T-helper 1 cell treated with Interleukin-12 subunit alpha and Interleukin-12 subunit beta and Interleukin-4 antibody, amounts not matched to agents 30 μg/mL and 1 μg/mL, for 36 hours (primary cell): ENCODE data around the gene ICAM1.
"Not testable (repeated sequence)": the region's sequence is repeated elsewhere in the genome, so short reads cannot be mapped to it uniquely, and the experiment has no call there.

Experiments
- H3K27ac Mint-ChIP-seq: one replicate; pipeline ENCODE4 v1.8.0; 2021; ENCODE audit warnings: mild to moderate bottlenecking, mixed read lengths
- H3K27me3 Mint-ChIP-seq: one replicate; pipeline ENCODE4 v1.8.0; 2021; ENCODE audit warnings: low read depth, mixed read lengths
- H3K36me3 Mint-ChIP-seq: one replicate; pipeline ENCODE4 v1.8.0; 2021; ENCODE audit warnings: low read depth, mixed read lengths
- H3K4me1 Mint-ChIP-seq: one replicate; pipeline ENCODE4 v1.8.0; 2021; ENCODE audit warnings: low read depth, mixed read lengths
- H3K4me3 Mint-ChIP-seq: one replicate; pipeline ENCODE4 v1.8.0; 2021; ENCODE audit warnings: mild to moderate bottlenecking, moderate library complexity, mixed read lengths
- H3K9me3 Mint-ChIP-seq: one replicate; pipeline ENCODE4 v1.8.0; 2021; ENCODE audit warnings: mixed read lengths

ICAM1 gene

DNA sequence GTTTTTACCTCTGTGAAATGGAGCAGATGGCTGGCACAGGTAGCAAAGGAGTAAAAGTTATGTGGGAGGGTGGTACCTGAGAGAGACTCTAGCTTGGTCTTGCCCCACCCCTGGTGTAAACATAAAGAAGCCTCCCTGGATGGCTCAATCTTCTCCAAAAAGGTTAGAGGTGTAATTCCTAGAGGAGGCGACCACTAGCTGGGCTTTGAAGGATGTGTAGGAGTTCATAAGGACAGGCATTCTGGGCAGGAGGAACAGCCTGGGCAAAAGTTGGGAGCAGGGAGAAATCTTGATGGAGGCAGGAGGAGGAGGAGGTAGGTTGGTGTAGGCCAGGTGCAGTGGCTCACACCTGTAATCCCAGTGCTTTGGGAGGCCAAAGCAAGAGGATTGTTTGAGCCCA is 8.0 kb downstream of the ICAM1 start:
- Mint-ChIP-seq H3K27me3 (no peaks in the 10 kb centered on the region), H3K4me3 (peak overlapping the region; percentile 30), H3K27ac (no peak overlapping the region), H3K36me3 (peaks cover 42% of the 10 kb centered on the region), H3K9me3 (no peaks in the 10 kb centered on the region), H3K4me1 (peaks cover 19% of the 10 kb centered on the region)

GRCh38 chr19:10279737-10280442 is 9.0 kb downstream of the ICAM1 start:
- Mint-ChIP-seq H3K27ac (peak overlapping the region; percentile 78), H3K36me3 (peaks cover 40% of the 10 kb centered on the region), H3K4me1 (peaks cover 17% of the 10 kb centered on the region), H3K4me3 (no peak overlapping the region), H3K9me3 (no peaks in the 10 kb centered on the region), H3K27me3 (no peaks in the 10 kb centered on the region)

DNA sequence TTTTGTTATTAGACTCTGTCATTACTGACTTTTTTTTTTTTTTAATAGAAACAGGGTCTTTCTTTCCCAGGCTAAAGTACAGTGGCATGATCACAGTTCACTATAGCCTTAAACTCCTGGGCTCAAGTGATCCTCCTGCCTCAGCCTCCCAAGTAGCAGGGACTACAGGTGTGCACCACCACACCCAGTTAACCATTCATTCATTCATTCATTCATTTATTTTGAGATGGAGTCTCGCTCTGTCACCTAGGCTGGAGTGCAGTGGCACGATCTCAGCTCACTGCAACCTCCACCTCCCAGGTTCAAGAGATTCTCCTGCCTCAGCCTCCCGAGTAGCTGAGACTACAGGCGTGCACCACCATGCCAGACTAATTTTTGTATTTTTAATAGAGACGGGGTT is 11.1 kb downstream of the ICAM1 start:
- H3K27ac Mint-ChIP-seq, H3K27me3 Mint-ChIP-seq, H3K4me3 Mint-ChIP-seq, H3K9me3 Mint-ChIP-seq: not testable (repeated sequence)
- Mint-ChIP-seq H3K4me1 (peaks cover 33% of the 10 kb centered on the region), H3K36me3 (peaks cover 51% of the 10 kb centered on the region)

DNA sequence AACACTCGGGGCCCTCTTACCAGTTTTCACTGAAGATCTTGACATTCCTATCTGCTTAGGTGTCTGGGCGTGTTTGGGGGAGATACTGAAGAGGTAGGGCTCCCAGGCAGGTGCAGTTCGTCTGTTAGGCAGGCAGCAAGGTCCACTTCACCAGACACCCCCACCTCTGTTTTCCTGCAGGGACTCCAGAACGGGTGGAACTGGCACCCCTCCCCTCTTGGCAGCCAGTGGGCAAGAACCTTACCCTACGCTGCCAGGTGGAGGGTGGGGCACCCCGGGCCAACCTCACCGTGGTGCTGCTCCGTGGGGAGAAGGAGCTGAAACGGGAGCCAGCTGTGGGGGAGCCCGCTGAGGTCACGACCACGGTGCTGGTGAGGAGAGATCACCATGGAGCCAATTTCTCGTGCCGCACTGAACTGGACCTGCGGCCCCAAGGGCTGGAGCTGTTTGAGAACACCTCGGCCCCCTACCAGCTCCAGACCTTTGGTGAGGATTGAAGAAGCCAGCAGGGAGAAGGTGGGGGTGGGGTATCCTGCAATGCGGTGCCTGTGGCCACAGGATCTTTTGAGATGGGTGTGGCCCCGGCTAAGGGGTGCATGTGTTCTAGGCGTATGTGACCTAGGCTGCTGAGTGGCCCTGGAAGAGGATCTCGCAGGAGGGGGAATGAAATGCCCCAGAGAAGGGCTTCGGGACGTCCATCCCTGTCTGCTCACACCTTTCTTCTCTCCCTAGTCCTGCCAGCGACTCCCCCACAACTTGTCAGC is 12.6 kb downstream of the ICAM1 start:
- Mint-ChIP-seq H3K4me3 (no peak overlapping the region), H3K4me1 (peaks cover 33% of the 10 kb centered on the region), H3K9me3 (no peaks in the 10 kb centered on the region), H3K36me3 (peaks cover 41% of the 10 kb centered on the region), H3K27me3 (peaks cover 10% of the 10 kb centered on the region), H3K27ac (no peak overlapping the region)

GRCh38 chr19:10284065-10284959 is 13.4 kb downstream of the ICAM1 start:
- H3K4me1 Mint-ChIP-seq: peaks cover 39% of the 10 kb centered on the region
- peaks cover 37% of the 10 kb centered on the region for H3K36me3 Mint-ChIP-seq
- H3K27me3 Mint-ChIP-seq: peaks cover 18% of the 10 kb centered on the region
- H3K27ac Mint-ChIP-seq: no peak overlapping the region
- H3K4me3 Mint-ChIP-seq: no peak overlapping the region
- H3K9me3 Mint-ChIP-seq: no peaks in the 10 kb centered on the region

DNA sequence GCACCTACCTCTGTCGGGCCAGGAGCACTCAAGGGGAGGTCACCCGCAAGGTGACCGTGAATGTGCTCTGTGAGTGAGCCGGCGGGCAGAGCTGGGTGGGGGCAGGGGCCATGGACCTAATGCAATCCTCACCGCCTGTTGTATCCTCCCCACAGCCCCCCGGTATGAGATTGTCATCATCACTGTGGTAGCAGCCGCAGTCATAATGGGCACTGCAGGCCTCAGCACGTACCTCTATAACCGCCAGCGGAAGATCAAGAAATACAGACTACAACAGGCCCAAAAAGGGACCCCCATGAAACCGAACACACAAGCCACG is 14.0 kb downstream of the ICAM1 start:
- Mint-ChIP-seq H3K27me3 (peaks cover 21% of the 10 kb centered on the region), H3K4me1 (peaks cover 37% of the 10 kb centered on the region), H3K4me3 (peak overlapping the region; percentile 0), H3K9me3 (no peaks in the 10 kb centered on the region), H3K27ac (no peak overlapping the region), H3K36me3 (peaks cover 34% of the 10 kb centered on the region)

GRCh38 chr19:10285393-10285792 is 14.5 kb downstream of the ICAM1 start:
- no peaks in the 10 kb centered on the region for H3K9me3 Mint-ChIP-seq

GRCh38 chr19:10286803-10287737 is 16.1 kb downstream of the ICAM1 start, which contains the start of gene ICAM4:
TSS of gene ICAM4 (plus strand) at chr19:10286955. CDS start at chr19:10287013, 58 bp downstream.
- no peaks in the 10 kb centered on the region for H3K9me3 Mint-ChIP-seq
- peak within 1 kb of the TSS; percentile 49 for H3K27ac Mint-ChIP-seq
- peaks cover 30% of the 10 kb centered on the region for H3K36me3 Mint-ChIP-seq
- peaks cover 43% of the 10 kb centered on the region for H3K27me3 Mint-ChIP-seq
- H3K4me1 Mint-ChIP-seq: peaks cover 49% of the 10 kb centered on the region
- H3K4me3 Mint-ChIP-seq: peak within 1 kb of the TSS; percentile 65

More at GRCh38 chr19:10285393-10285792, 14.5 kb downstream of the ICAM1 start:
- Mint-ChIP-seq H3K36me3 (peaks cover 31% of the 10 kb centered on the region), H3K27me3 (peaks cover 26% of the 10 kb centered on the region), H3K4me1 (peaks cover 38% of the 10 kb centered on the region), H3K4me3 (peak overlapping the region; percentile 0), H3K27ac (no peak overlapping the region)

- peaks cover 59% of the 10 kb centered on the region for H3K27me3 Mint-ChIP-seq
- H3K4me3 Mint-ChIP-seq: peak overlapping the region; percentile 66
- peaks cover 57% of the 10 kb centered on the region for H3K4me1 Mint-ChIP-seq
- H3K27ac Mint-ChIP-seq: peak overlapping the region; percentile 72
- no peaks in the 10 kb centered on the region for H3K9me3 Mint-ChIP-seq
- H3K36me3 Mint-ChIP-seq: peaks cover 24% of the 10 kb centered on the region
These were observed 17.8 kb downstream of the ICAM1 start for GRCh38 chr19:10288662-10289166.

- peaks cover 20% of the 10 kb centered on the region for H3K36me3 Mint-ChIP-seq
- peaks cover 57% of the 10 kb centered on the region for H3K4me1 Mint-ChIP-seq
- H3K9me3 Mint-ChIP-seq: no peaks in the 10 kb centered on the region
- peaks cover 65% of the 10 kb centered on the region for H3K27me3 Mint-ChIP-seq
- H3K27ac Mint-ChIP-seq: peak overlapping the region; percentile 15
- peak overlapping the region; percentile 66 for H3K4me3 Mint-ChIP-seq
These were observed 18.4 kb downstream of the ICAM1 start for GRCh38 chr19:10289167-10289835.

- Mint-ChIP-seq H3K27ac (peak within 1 kb of the TSS; percentile 84), H3K9me3 (no peaks in the 10 kb centered on the region), H3K36me3 (peaks cover 16% of the 10 kb centered on the region), H3K4me1 (peaks cover 54% of the 10 kb centered on the region), H3K27me3 (peaks cover 71% of the 10 kb centered on the region), H3K4me3 (peak within 1 kb of the TSS; percentile 81)
These were observed 19.0 kb downstream of the ICAM1 start, which contains the start of gene ICAM5 for GRCh38 chr19:10289836-10290356. TSS of gene ICAM5 (plus strand) at chr19:10289952. CDS start at chr19:10290044, 92 bp downstream.

DNA sequence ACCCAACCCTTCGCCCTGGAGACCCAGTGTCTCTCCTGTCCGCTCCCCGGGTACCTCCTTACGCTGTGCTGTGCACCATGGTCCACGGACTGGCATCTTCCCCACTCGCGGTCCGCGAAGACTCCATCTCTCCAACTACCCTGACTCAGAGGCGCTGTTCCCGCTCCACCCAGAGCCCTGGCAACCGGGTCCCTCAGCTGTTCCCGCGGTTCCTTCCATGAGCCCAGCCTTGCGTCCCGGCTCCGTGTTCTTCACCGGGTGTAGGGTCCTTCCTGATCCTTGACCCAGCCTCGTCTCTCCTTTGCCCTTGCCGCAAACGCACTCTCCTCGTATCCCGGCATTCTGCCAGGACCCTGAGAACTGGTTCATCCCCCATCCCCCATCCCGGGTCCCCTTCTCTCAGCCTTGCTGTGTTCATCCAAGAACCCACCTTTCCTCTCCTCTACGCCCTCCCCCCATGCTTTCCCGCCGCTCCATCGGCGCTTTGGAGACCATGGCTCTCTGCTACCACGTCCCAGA is 19.5 kb downstream of the ICAM1 start:
- H3K27me3 Mint-ChIP-seq: peaks cover 74% of the 10 kb centered on the region
- H3K27ac Mint-ChIP-seq: peak overlapping the region; percentile 84
- no peaks in the 10 kb centered on the region for H3K9me3 Mint-ChIP-seq

More for the DNA sequence above, 19.5 kb downstream of the ICAM1 start:
- peaks cover 48% of the 10 kb centered on the region for H3K4me1 Mint-ChIP-seq
- H3K4me3 Mint-ChIP-seq: peak overlapping the region; percentile 81
- H3K36me3 Mint-ChIP-seq: peaks cover 11% of the 10 kb centered on the region
